Left ventricle myocardium inferior (tissue), 1 donor: ENCODE results near the gene SMARCD3. TPM values are rescaled to one million over a fixed set of nuclear protein-coding genes. Genes with fewer than 3 reads are reported as not detected.

Experiments
- DNase-seq: peaks from one replicate; pipeline ENCODE4 v3.0.0-alpha.2; 2020
- H3K27ac ChIP-seq: fragments of 200-600 bp; replicated peaks from 2 replicates; pipeline ENCODE4 v1.8.0; 2021
- H3K27me3 ChIP-seq: fragments of 200-600 bp; 2 replicates; pipeline ENCODE4 v1.8.0; 2021; ENCODE audit warnings: low read depth
- H3K36me3 ChIP-seq: fragments of 200-600 bp; 2 replicates; pipeline ENCODE4 v1.8.0; 2021
- H3K4me1 ChIP-seq: fragments of 200-600 bp; 2 replicates; pipeline ENCODE4 v1.8.0; 2021
- H3K4me3 ChIP-seq: fragments of 200-600 bp; 2 replicates; pipeline ENCODE4 v1.8.0; 2021; ENCODE audit warnings: mild to moderate bottlenecking, moderate library complexity
- H3K9me3 ChIP-seq: fragments of 200-600 bp; replicated peaks from 2 replicates; pipeline ENCODE4 v1.8.0; 2021
- intact Hi-C: fragments of 100-400 bp; cut with micrococcal nuclease; formaldehyde crosslinking; loops from one replicate; pipeline ENCODE4 v1.11.0; 2022
- total RNA-seq: library from RNA; stranded (reverse); fragmentation: NEBNext Ultra II Directional; extraction: Animal tissue kit (Norgen Biotek cat#: 25700); gene quantifications from one replicate; pipeline ENCODE4 v1.2.1, GENCODE V29; 2021
- TF ChIP-seq, protein P1 (sequence below): fragments of 200-600 bp; IDR thresholded peaks from 2 replicates; pipeline ENCODE4 v1.8.0; 2021; ENCODE audit warnings: antibody characterized with exemption, mild to moderate bottlenecking, borderline replicate concordance
- donor health status: DM: no; HTN: yes; CAD: no; lungs with severe emphysema.

Gene SMARCD3
- total RNA-seq, 1 donor from 2014 or later: 104 TPM

DNA sequence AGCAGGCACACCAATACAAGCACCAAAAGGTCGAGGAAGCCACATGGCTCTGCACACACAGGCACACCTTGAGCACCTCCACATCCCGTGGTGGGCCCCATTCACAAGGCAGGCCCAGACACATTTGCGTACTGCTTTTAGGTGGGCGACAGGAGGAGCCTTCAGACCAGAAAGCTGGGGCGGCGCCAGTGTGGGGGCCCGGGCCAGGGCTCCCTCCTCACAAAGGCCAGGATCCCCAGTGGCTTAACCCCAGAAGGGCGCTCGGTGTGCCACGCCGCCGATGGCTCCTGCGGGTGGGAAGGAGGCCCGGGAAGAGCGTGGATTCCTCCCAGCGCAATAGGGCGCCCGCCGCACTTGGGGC lies 2.8 kb upstream of the SMARCD3 start:
- peaks cover 82% of the 10 kb centered on the region for H3K4me1 ChIP-seq
- peak; percentile 56 for DNase-seq
- intact Hi-C loops: no loop called here
- no peaks in the 10 kb centered on the region for H3K9me3 ChIP-seq
- peak overlapping the region; percentile 99 for H3K27ac ChIP-seq
- peaks cover 26% of the 10 kb centered on the region for H3K27me3 ChIP-seq
- TF ChIP-seq, protein P1, sequence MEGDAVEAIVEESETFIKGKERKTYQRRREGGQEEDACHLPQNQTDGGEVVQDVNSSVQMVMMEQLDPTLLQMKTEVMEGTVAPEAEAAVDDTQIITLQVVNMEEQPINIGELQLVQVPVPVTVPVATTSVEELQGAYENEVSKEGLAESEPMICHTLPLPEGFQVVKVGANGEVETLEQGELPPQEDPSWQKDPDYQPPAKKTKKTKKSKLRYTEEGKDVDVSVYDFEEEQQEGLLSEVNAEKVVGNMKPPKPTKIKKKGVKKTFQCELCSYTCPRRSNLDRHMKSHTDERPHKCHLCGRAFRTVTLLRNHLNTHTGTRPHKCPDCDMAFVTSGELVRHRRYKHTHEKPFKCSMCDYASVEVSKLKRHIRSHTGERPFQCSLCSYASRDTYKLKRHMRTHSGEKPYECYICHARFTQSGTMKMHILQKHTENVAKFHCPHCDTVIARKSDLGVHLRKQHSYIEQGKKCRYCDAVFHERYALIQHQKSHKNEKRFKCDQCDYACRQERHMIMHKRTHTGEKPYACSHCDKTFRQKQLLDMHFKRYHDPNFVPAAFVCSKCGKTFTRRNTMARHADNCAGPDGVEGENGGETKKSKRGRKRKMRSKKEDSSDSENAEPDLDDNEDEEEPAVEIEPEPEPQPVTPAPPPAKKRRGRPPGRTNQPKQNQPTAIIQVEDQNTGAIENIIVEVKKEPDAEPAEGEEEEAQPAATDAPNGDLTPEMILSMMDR: no peak
- H3K36me3 ChIP-seq: no peaks in the 10 kb centered on the region
- peak overlapping the region; percentile 84 for H3K4me3 ChIP-seq

DNA sequence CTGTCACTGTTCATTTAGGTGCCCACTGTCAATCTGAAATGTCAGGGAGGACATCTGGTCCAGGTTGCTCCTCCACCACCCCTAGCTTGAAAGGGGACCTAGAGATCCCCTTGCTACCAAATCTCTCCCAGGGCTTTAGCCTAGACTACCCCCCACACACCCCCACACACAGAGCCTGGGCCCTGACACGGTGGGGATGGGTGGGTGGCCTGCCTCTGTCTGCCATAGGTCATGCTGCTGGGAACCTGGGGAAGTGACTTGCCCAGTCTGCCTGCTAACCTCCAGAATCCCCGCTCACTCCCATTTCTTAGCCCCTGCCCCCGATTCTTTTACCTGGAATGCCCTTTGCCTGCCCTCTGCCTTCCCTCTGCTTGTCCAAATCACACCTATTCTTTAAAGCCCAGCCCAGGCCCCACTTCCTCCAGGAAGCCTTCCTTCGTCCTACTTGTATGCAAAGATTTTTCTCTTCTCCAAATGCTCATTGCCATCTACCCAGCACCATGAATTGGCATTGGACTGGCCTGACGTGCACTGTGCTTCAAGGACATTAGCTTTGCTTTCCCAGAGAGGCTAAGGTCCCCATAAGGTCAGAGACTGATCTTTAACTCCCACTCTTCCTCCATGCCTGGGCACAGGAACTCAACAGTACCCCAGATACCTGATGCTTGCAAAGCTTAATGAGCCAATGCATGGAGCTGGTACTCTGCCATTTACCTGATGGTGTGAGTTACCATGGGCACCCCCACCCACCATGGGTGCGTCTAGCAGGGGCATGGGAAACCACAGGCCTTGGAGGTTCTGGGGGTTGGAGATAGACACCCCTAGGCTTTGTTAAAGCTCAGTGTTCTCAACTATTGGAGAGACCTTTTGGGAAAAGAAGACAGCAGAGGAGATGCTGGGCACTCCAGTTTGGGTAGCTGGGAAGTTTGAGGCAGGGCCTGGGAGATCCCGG lies 2.0 kb upstream of the SMARCD3 start:
- peak overlapping the region; percentile 84 for H3K4me3 ChIP-seq
- peak overlapping the region; percentile 99 for H3K27ac ChIP-seq
- H3K36me3 ChIP-seq: no peaks in the 10 kb centered on the region
- H3K27me3 ChIP-seq: peaks cover 33% of the 10 kb centered on the region
- intact Hi-C loops: no loop called here
- no peaks in the 10 kb centered on the region for H3K9me3 ChIP-seq
- TF ChIP-seq, protein P1: no peak
- peaks cover 91% of the 10 kb centered on the region for H3K4me1 ChIP-seq
- no peak for DNase-seq

DNA sequence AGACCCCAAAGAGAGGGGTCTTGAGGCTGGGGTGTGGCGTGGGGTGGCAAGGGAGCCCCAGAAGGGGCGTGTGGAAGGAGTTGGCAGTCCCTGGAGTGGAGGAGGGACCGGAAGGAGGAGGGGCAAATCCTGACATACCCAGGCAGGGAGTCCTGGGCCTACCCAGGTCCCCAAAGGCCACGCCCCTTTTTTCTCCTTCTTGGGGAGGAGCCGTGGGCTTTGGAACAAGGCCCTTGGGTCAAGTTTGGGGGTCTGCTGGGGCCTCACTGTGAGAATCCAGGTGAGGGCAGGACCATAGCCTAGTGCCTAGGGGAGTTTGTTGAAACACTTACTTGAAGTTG lies 1.2 kb upstream of the SMARCD3 start:
- peak overlapping the region; percentile 84 for H3K4me3 ChIP-seq
- H3K36me3 ChIP-seq: no peaks in the 10 kb centered on the region
- peaks cover 35% of the 10 kb centered on the region for H3K27me3 ChIP-seq
- H3K4me1 ChIP-seq: peaks cover 93% of the 10 kb centered on the region
- DNase-seq: peak; percentile 71
- no peaks in the 10 kb centered on the region for H3K9me3 ChIP-seq
- peak overlapping the region; percentile 99 for H3K27ac ChIP-seq
- TF ChIP-seq, protein P1: no peak
- intact Hi-C loops: no loop called here

DNA sequence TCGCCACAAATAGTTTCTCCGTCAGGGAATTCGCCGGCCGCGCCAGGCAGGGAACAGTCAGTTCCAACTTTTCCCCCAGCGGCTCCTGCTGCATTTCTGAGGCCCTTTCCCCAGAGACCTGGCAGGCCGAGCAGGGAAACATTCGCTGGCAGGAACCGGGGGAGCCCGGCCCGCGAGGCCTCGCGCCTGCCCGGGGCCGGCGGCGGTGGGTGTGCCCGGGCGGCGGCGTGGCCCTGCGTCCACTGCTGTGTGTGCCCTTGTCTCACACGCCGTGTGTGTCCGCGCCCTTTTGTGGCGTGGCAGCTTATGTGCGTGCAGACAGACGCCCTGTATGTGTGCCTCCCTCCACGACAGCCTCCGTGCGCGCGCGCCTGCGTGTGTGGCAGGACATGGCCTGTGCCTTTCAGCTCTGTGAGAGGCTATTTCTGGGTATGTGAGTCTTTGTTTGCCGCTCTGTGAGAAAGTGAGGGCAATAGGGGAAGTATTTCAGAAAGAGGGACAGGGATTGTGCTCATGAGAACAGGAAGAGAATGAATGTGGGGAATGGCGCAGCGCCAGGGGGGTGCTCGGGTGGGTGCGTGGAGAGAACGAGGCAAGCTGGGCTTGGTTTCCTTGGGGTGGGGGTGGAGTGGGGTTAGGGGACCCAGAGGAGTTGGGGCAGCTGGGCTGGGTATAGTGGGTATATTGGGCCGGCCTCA lies 689 bp upstream of the SMARCD3 start:
- DNase-seq: peak; percentile 72
- Histone ChIP-seq H3K27ac (peak overlapping the region; percentile 99), H3K36me3 (no peaks in the 10 kb centered on the region), H3K27me3 (peaks cover 34% of the 10 kb centered on the region), H3K4me1 (peaks cover 93% of the 10 kb centered on the region), H3K9me3 (no peaks in the 10 kb centered on the region), H3K4me3 (peak overlapping the region; percentile 84)
- TF ChIP-seq, protein P1: no peak
- intact Hi-C loops: no loop called here

DNA sequence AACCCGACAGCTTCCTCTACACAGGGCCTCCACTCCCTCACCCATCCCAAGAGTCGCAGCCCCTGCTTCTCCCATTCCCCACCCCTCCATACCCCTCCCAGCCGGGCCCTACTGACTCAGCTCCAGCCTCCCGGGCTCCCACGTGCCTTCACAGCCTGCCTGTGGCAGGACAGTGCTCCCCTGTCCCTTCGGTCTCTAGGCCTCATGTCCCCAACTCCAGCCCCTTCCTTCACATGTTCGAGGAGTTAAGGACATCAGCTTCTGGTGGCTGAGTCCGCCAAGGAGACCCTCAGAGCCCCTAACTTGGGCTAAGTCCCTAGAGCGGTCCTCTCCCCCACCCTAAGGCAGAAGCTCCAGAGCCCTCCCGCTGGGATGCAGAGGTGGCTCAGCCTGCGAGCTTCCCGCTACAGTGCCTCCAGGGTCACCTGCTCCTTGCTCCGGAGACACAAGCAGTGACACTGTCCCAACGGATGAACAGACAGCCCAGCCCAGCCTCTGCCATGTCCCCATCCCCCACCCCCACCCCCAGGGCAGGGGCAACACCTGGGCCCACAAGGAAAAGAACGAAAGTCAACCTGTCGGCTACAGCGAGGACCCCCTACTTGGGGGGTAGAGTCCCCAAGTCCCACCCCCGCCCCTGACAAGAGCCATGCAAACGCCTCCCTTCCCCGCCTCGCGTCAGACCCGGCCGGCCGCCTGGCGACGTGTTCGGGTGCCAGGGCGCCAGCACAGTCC lies 716 bp downstream of the SMARCD3 start:
- H3K4me3 ChIP-seq: peak overlapping the region; percentile 84
- H3K36me3 ChIP-seq: no peaks in the 10 kb centered on the region
- DNase-seq: no peak
- H3K9me3 ChIP-seq: no peaks in the 10 kb centered on the region
- H3K27me3 ChIP-seq: peaks cover 29% of the 10 kb centered on the region
- TF ChIP-seq, protein P1: no peak
- H3K4me1 ChIP-seq: peaks cover 93% of the 10 kb centered on the region
- peak overlapping the region; percentile 99 for H3K27ac ChIP-seq
- intact Hi-C loops: no loop called here
